Stimulated activated CD4-positive, alpha-beta T cell treated with anti-CD3 and anti-CD28 coated beads, Interleukin-15, amount 100 ng/mL, for 24 hours (primary cell): ENCODE results near the gene FANCD2OS.
A peak's percentile ranks its signal among the peaks of the same experiment; 100 is the strongest.
"Not testable (repeated sequence)": the region's sequence is repeated elsewhere in the genome, so short reads cannot be mapped to it uniquely, and the experiment has no call there.

Experiments
- DNase-seq: peaks from one replicate; pipeline ENCODE4 v3.0.0-alpha.2; 2020

Gene FANCD2OS, protein sequence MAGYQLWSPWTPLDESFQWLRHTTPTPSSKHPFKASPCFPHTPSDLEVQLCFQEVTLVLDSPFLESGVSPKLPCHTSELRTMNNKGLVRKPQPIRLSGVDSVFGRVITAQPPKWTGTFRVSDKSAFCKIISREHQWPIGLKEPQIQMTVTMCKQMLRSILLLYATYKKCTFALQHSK

DNA sequence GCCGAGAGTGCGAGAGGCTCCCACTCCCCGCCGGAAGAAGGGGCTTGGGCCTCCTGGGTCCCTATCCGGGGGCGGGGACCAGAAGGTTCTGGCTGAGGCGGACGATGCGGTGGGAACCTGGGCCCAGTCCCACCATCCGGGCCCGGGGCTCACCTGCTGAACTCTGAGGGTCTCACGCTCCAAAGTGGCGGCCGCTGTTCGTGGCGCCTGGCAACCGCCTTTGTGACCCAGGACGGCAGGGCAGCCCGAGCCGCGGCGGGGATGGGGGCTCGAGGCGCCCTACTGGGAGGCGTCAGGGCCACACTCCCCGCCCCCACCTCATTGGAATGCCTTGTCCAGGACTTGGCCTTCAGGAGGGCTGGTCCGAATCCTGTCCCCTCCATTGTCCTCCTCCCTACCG is at the start of gene FANCD2OS:
FANCD2OS (minus strand) TSS at position 165 of the 400 bp plus-strand sequence. CDS start 3,481 bp downstream, outside the sequence.
- DNase-seq: no peak

DNA sequence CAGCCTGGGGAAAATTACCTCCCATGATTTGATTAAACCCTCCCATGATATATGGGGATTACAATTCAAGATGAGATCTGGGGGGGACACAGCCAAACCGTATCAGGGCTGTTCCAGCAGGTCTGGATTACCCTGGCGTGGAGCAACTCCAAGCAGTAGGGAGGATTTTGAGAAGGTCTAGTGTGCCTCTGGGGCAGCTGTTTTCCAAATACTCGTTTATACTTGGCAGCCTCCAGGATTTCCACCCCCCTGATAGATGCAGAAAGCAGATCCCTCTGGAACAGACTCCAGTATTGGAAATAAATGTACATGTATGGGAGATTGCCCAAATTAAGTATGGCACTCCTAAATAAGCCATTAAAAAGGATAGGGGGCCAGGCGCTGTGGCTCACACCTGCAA is 49.0 kb upstream of the FANCD2OS start:
- DNase-seq: no peak

DNA sequence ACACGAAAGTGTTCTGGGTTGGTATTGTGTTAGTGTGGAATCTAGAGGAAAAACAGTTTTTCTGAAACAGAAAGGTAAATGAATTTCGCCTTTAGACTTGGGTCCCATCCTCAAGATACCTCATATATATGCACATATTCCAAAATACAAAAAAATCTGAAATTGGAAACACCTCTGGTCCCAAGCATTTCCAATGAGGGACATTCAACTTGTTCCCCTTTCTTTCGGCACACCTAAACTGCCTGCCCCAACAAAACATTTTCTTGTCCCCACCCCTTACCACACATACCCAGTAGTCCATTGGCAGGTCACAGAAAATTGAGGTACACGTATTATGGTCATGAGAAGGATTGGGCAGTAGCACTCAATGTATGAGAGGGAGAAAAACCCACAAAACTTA is 47.6 kb upstream of the FANCD2OS start:
- no peak for DNase-seq

DNA sequence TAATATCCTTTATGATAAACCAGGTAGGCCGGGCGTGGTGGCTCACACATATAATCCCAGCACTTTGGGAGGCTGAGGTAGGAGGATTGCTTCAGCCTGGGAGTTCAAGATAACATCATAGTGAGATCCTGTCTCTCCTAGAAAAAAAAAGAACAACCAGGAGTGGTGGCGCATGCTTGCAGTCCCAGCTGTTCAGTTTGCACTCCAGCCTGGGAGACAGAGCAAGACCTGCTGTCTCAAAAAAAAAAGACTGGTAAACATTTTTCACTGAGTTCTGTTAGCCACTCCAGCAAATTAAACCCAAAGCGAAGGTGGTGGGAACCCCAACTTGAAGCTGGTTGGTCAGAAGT is 47.0 kb upstream of the FANCD2OS start:
- DNase-seq: no peak

DNA sequence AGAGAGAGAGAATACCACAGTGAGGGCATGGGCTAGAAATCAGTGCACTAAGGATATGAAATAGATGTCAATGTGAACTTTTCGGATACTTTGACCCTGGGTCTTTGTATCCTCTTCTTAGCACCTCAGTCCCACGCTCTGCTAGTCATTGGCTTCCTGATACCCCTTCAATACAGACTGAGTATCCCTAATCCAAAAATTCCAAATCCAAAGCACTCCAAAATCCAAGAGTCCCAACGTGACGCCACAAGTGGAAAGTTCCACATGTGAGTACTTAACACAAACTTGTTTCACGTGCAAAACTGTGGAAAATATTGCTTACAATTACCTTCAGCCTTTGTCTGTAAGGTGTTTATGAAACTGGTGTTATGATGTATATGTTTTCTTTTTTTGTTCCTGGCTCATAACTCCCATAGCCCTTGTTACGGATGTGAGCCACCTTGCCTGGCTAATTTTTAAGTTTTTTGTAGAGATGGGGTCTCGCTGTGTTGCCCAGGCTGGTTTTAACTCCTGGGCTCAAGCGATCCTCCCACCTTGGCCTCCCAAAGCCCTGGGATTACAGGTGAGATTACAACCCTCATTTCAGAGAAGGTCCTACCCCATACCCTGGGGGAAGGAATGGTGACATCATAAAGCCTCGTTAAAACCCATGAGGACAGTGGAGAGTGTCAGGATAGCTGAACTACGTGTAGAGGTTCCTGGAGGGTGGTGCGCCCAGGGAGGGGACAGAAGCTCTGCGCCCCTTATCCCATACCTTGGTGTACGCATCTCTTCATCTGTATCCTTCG is 46.5 kb upstream of the FANCD2OS start:
- no peak for DNase-seq

DNA sequence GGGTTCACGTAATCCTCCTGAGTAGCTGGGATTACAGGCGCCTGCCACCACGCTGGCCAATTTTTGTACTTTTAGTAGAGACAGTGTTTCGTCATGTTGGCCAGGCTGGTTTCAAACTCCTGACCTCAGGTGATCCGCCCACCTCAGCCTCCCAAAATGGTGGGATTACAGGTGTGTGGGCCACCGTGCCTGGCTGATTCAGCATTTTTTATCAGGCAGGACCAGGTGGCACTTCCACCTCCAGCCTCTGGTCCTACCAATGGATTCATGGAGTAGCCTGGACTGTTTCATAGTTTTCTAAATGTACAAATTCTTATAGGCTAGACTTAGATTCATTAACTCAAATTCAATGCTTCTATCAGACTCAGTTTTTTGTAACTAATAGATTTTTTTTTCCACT is 42.9 kb upstream of the FANCD2OS start:
- DNase-seq: no peak

DNA sequence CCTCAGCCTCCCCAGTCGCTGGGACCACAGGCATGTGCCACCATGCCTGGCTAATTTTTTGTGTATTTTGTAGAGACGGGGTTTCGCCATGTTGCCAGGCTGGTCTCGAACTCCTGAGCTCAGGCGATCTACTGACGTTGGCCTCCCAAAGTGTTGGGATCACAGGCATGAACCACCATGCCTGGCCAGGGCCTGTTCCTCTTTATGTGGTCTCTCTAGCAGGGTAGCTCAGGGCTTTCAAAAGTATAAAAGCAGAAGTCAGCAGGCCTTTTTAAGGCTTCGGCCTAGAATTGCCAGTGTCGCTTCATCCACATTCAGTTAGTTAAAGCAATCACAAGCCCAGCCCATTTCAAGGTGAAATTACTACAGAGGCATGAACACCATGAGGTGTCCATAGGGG is 41.2 kb upstream of the FANCD2OS start:
- DNase-seq: no peak

DNA sequence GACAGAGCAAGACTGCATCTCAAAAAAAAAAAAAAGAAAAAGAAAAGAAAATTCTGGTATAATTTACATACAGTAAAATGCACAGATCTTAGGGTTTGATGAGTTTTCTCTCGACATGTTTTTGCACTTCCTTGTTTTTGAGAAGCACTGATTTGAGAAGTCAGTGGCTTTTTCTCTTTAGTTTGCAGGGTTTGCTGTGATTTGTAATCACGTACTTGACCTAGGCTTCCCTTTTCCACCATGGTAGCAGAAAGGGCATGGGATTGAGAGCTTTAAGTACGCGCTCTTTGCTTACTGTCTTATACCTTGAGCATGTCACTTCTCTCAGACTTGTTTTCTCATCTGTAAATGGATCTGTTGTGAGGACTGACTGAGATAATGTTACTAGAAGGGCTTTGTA is 37.6 kb upstream of the FANCD2OS start:
- DNase-seq: no peak

DNA sequence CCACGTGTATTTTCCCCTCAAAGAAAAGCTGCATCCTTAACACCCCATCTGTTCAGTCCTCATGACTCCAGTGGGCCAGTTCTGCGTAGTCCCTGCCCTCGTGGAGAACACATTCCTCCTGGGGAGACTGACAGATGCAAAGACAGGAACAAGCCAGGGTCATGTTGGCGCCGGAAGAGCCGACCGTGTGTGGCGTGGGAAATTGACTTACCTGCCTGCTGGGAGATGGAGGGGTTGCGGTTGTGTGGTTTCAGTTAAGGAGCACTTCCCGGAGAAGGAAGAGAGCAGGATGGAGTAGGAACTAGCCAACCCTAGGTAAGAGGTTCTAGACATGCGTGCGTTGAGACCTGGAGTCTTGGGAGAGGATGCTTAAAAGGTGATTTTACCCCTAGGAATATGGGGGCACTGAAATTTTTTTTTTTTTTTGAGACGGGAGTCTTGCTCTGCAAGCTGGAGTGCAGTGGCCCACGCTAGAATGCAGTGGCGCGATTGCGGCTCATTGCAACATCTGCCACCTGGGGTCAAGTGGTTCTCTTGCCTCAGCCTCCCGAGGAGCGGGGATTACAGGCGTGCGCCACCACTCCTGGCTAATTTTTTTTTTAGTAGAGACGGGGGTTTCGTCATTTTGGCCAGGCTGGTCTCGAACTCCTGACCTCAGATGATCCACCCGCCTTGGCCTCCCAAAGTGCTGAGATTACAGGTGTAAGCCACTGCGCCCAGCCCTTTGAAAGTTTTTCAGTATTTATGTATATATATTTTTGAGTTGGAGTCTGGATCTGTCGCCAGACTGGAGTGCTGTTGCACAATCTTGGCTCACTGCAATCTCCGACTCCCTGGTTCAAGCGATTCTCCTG is 34.9 kb upstream of the FANCD2OS start:
- peak; percentile 39 for DNase-seq

DNA sequence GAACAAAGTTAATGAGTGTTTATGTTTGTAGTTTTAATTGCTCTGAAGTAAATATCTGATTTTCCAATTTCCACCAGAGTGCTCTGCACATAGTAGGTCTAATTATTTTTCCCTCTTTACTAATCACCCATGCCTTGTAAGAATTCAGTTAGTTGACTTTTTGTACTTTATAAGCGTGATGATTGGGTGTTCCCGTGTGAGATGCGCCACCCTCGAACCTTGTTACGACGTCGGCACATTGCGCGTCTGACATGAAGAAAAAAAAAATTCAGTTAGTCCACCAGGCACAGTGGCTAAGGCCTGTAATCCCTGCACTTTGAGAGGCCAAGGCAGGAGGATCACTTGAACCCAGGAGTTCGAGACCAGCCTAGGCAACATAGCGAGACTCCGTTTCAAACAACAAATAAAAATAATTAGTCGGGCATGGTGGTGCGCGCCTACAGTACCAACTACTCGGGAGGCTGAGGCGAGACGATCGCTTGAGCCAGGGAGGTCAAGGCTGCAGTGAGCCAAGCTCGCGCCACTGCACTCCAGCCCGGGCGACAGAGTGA is 33.0 kb upstream of the FANCD2OS start:
- no peak for DNase-seq

DNA sequence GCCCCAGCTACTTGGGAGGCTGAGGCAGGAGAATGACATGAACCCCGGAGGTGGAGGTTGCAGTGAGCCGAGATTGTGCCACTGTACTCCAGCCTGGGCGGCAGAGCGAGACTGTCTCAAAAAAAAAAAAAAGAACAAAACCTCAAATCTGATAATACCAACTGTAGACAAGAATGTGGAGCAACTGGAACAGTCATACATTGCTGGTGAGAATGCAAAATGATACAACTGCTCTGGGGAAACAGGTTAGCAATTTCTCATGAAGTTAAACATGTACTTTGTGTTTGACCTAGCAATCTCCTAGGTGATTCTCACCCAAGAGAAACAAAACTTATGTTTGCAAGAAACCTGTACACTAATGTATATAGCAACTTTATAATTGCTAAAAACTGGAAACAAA is 29.1 kb upstream of the FANCD2OS start:
- DNase-seq: no peak

DNA sequence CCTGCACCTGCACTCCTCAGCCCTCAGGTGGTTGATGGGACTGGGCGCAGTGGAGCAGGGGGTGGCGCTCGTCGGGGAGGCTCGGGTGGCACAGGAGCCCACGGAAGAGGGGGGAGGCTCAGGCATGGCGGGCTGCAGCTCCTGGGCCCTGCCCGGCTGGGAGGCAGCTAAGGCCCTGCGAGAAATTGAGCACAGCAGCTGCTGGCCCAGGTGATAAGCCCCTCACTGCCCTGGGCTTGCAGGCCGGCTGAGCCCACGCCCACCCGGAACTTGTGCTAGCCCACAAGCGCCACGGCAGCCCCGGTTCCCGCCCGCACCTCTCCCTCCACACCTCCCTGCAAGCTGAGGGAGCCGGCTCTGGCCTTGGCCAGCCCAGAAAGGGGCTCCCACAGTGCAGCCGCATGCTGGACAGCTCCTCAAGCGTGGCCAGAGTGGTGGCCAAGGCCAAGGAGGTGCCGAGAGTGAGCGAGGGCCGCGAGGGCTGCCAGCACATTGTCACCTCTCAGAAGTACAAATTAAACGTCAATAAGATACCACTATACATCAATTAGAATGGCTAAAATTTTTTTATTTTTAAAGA is 28.5 kb upstream of the FANCD2OS start:
- no peak for DNase-seq

DNA sequence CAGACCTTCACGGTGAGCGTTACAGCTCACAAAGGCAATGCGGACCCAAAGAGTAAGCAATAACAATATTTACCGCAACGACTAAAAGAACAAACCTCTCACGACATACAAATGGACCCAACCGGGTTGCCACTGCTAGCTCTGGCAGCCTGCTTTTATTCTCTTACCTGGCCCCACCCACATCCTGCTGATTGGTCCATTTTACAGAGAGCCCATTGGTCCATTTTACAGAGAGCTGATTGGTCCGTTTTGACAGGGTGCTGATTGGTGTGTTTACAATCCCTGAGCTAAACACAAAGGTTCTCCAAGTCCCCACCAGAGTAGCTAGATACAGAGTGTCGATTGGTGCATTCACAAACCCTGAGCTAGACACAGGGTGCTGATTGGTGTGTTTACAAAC is 27.8 kb upstream of the FANCD2OS start:
- not testable (repeated sequence) for DNase-seq

DNA sequence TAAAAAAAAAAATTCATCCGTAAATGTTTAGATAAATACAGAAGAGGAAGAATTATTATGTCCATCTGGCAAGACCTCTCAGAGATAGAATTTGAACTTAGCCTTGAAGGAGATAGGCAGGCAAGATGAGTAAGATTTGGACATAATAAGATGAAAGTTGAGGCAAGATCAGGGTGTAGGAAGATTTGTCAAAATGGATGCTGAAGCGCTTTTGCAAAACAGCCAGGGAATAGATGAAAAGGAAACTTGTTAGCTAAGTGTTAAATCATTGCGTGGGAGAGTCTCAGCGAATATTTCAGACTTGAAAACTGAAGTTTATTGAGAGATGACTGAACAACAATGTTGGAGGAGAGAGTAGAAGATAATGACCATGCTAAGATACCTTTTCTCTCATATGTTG is 14.7 kb upstream of the FANCD2OS start:
- no peak for DNase-seq

DNA sequence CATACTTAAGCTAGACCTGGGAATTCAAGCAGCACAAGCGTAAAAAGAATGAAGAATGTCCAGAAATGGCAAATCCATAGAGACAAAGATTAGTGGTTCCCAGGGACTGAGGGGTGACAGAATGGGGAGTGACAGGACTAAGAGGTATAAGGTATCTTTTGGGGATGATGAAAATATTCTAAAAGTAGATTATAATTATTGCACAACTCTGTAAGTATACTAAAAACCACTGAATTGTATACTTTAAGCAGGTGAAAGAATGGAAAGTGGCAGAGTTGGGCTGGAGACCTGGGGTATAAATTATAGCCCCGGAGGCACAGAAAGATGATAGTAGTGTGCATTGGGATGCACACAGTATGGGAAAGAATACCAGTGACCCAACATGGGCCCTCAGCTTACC is 13.0 kb upstream of the FANCD2OS start:
- no peak for DNase-seq

DNA sequence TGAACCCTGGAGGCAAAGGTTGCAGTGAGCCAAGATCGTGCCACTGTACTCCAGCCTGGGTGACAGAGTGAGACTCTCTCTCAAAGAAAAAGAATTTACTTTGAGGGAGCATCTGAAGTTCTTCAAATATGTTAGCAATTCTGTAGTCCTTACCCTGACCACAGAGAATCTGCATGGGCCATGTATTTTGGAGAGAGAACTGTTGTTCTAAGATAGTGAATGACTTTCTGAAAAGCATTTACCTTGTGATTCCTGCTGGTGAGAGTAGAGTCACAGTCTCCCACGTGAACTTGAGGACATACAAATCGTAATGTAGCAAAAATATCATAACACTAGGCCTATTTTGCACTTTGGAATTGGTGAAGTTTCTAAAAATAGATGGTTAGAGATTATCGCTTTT is 11.3 kb upstream of the FANCD2OS start:
- DNase-seq: no peak

DNA sequence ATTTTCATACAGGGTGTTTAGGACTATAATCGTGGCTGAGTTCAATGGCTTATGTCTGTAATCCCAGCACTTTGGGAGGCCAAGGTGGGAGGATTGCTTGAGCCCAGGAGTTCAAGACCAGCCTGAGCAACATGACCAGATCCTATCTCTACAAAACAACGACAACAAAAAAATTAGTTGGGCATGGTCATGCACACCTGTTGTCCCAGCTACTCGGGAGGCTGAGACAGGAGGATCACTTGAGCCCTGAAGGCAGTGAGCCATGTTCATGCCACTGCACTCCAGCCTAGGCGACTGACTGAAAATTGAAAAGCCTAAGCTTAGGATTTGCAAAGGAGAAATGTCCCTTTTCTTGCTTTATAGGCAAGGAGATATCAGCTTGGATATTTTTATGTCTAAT is 8.9 kb upstream of the FANCD2OS start:
- no peak for DNase-seq

DNA sequence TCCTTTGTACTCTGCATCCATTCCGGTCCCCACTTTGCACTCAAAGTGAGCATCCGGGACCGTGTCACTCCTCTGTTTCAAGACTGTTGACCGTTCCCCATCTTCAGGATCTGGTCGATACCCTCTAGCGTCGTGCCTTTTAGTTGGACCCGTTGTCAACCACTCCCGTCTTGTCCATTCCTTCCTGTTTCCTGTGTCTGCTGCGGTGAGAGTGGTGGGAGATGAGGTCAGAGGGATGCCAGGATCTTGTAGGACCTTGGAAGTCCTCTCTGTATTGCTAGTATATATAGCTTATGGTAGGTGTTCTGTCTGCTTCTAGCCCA is 8.0 kb upstream of the FANCD2OS start:
- no peak for DNase-seq

DNA sequence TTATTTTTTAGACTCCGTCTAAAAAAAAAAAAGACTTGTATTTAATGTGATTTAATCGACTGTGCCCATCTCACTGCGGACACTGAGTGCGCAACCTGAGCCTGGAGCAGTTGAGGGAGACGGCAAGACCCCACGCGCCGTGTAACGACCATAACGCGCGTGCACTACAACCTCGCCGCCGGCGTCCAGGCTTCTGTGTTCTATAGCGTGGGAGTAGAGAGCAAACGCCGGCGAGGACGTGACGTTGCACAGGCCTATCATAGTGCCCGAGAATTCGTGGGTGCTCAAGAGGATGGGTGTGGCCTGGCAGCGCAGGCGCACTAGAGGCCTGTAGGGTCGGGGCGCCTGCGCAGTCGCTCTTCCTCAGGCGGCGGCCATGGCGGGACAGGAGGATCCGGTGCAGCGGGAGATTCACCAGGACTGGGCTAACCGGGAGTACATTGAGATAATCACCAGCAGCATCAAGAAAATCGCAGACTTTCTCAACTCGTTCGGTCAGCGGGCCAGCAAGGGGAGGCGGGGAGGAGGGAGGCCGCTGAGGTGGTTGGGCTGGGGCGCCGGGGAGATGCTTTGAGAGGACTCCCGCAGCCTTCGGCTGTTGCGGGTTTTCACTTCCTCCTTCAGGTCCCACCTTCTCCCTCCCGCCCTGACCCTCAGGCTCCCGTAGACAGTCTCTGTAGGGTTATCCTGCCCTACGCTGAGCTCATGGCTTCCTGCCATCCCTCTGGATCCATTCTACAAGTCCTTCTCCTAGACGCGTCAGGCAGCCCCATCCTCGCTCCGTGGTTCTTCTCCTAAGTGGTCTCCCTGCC is 7.5 kb upstream of the FANCD2OS start, which contains the start of gene BRK1:
BRK1 (plus strand) TSS at position 350 of the 812 bp plus-strand sequence; CDS start at position 377, 27 bp downstream.
- peak; percentile 97 for DNase-seq

DNA sequence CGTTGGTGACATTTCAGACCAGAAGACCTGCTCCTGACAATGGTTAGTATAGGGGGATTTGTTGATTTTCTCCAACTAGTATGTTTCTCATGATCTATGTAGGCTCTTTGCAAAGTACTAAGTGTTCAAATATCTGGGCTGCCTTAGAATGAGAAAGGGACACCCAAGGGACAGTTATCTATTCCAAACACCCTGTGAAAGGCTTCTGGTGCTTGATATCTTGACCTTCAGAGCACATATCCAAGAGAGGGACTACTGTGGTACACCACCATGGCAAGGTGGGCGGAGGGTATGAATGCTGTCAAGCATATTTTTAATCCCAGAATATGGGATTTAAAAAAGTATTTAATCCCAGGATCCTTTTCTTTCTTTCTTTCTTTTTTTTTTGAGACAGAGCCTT is 1.1 kb downstream of the FANCD2OS start:
- DNase-seq: no peak

DNA sequence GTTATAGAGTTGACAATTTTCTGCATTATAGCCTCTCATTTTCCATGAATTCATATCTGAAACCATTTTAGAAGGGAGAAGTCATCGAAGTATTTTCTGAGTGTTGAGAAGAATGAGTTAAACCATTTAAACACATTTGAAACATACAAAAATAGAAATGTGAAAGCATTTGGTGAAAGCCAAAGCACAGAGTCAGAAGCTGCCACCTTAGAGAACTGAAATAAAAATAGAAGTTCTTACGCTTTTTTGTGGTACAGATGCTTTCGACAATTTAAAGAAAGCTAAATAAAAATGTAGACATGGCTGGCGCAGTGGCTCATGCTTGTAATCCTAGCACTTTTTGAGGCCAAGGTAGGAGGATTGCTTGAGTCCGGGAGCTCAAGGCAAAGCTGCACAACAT is 9.0 kb downstream of the FANCD2OS start:
- DNase-seq: no peak

DNA sequence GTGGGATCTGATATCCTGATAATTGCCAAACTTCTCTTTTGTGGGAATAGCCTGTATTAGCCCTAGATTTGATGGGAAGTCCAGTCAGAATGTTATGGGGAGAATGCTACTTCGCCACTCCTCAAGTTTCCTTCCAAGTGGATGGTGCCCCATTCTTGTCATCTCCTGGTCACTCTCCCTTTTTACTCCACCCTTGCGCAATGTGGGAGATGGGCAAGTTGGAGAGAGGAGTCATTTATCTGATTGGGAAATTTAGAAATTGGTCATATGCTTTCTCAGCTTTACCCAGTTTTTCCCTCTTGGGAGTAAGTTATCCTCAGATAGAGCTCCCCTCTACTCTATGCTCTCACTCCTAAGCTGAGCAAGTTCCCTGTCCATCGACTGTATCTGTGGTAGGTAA is 14.4 kb downstream of the FANCD2OS start:
- DNase-seq: no peak
